22Rv1 (cell line): Measurements from ENCODE around the gene NREP.

Experiments
- CTCF ChIP-seq: fragments of 450-650 bp; IDR thresholded peaks from 2 replicates; pipeline ENCODE4 v1.5.1; 2017; ENCODE audit warnings: mild to moderate bottlenecking
- ZFX ChIP-seq: fragments of 450-650 bp; IDR thresholded peaks from 2 replicates; pipeline ENCODE4 v1.6.1; 2017; ENCODE audit warnings: antibody characterized with exemption, borderline replicate concordance

GRCh38 chr5:111752426-111752965, 4.5 kb downstream of the NREP start:
- no peak for TF ChIP-seq CTCF
- no peak for TF ChIP-seq ZFX
